Astrocyte of the spinal cord (primary cell): ENCODE measurements around the gene SUMO1.

Experiments used
- DNase-seq: peaks from one replicate; pipeline ENCODE4 v3.0.0; 2011; ENCODE audit warnings: low read depth, low spot score
- H3K4me3 ChIP-seq: 2 replicates; pipeline ENCODE4 v1.5.1; 2011; ENCODE audit warnings: low read depth, mild to moderate bottlenecking, low read length, moderate library complexity
- in situ Hi-C: cut with HindIII; loops from 2 replicates; pipeline ENCODE4 v1.10.0; 2017; ENCODE audit warnings: low sequenced_read_pairs
- TF ChIP-seq, protein P1 (sequence below): IDR thresholded peaks from 2 replicates; pipeline ENCODE4 v1.5.1; 2012; ENCODE audit warnings: low read depth, mild to moderate bottlenecking, low read length, inconsistent platforms

SUMO1 gene

DNA sequence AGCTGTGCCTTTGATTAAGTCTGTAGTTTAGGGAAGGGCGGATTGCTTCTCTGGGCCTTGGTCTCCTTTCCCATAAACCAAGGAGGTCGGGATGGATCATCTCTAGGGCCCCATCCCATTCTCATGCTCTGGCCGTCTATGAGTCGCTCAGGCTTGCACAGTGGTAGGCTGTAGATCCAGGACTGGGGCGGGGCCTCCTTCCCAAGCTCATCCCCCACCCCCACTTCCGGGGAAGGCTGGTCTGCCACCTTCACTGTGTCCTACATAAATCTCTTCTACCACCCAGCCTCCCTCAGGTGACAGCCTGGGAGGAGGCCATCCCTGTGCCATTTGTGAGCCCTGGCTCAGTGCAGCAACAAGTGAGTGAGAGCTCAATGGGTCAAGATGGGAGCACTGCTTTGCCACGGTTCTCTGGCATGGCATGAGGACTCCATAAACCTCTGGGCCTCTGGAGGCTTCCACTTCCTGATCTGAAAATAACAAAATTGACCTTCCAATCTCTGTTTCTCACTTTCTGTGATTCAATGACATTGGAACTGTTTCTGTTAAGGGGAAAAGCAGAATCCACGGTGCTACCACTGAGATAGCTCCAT, 68.5 kb downstream of the SUMO1 start:
- TF ChIP-seq, protein P1, sequence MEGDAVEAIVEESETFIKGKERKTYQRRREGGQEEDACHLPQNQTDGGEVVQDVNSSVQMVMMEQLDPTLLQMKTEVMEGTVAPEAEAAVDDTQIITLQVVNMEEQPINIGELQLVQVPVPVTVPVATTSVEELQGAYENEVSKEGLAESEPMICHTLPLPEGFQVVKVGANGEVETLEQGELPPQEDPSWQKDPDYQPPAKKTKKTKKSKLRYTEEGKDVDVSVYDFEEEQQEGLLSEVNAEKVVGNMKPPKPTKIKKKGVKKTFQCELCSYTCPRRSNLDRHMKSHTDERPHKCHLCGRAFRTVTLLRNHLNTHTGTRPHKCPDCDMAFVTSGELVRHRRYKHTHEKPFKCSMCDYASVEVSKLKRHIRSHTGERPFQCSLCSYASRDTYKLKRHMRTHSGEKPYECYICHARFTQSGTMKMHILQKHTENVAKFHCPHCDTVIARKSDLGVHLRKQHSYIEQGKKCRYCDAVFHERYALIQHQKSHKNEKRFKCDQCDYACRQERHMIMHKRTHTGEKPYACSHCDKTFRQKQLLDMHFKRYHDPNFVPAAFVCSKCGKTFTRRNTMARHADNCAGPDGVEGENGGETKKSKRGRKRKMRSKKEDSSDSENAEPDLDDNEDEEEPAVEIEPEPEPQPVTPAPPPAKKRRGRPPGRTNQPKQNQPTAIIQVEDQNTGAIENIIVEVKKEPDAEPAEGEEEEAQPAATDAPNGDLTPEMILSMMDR = no peak
- no peak for DNase-seq
- H3K4me3 ChIP-seq = no peak overlapping the region
- in situ Hi-C loops = no loop called here

DNA sequence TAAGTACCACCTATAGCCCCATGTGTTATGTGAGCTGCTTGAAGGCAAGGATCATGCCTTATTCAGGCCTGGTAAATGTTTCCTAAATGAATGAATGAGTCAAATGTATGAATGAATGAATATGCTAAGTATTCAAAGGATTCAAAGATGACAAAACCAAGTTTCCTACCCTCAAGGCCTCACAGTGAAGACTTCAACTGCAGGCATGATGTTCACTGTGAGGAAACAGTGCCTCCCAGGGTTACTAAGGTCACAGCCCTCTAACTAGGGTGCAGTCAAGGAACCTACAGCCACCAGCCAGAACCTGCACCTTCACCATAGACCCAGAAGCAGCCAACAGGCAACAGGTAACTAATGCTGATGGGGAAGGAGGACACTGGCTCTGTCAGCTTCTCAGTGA, 69.3 kb downstream of the SUMO1 start:
- H3K4me3 ChIP-seq = no peak overlapping the region
- in situ Hi-C loops = no loop called here
- DNase-seq = no peak
- TF ChIP-seq, protein P1 = no peak

DNA sequence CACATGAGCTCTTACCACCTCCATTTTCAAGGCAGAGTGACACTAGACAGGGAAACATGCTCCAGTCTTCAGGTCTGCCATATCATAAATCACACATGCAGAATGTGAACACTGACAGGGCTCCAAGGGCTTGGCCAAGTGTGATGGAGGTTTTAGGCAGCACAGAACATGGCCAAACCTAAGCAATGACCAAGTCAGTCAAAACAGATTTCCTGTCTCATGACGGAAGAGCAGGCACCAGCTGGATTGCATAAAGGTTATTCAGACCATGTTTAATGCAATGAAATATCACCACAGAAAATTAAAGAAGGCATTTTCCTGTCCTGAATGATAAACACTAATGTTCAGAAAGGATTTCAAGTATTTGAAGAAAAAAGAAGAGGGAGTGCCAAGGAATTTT, 72.5 kb downstream of the SUMO1 start:
- no peak overlapping the region for H3K4me3 ChIP-seq
- TF ChIP-seq, protein P1 = no peak
- in situ Hi-C loops = no loop called here
- DNase-seq = no peak

DNA sequence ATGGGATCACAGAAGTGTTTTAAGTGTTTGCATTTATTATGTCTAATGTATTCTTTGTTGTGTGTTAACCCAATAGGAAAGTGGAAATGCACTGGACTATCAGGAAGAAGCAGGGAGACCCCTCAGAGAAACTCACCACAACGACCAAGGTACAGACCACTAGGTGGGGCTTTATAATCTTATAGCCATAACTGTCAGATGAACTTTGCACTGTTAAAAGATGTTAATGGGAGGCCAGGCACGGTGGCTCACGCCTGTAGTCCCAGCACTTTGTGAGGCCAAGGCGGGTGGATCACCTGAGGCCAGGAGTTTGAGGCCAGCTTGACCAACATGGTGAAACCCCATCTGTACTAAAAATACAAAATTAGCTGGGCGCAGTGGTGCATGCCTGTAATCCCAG, 73.2 kb downstream of the SUMO1 start:
- no peak overlapping the region for H3K4me3 ChIP-seq
- in situ Hi-C loops = no loop called here
- TF ChIP-seq, protein P1 = no peak
- DNase-seq = no peak

DNA sequence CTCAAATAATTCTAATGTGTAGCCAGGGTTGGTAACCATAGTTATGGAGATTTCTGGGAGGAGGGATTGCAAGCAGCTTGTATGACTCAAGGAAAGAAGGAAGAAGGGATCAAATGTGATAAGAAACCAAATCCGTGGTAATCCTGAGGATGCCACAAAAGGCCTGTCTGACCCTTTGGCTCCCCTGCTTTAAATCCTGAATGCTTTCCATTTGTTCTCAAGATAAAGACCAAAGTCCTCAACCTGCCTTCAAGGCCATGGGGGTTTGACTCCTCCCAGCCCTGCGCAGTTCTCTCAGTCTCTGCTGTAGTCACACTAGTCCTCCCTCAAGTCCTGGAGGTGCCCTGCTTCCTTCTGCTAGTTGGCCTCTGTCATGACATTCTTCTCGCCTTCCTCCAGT, 74.0 kb downstream of the SUMO1 start:
- no peak overlapping the region for H3K4me3 ChIP-seq
- TF ChIP-seq, protein P1 = no peak
- in situ Hi-C loops = no loop called here
- DNase-seq = no peak

DNA sequence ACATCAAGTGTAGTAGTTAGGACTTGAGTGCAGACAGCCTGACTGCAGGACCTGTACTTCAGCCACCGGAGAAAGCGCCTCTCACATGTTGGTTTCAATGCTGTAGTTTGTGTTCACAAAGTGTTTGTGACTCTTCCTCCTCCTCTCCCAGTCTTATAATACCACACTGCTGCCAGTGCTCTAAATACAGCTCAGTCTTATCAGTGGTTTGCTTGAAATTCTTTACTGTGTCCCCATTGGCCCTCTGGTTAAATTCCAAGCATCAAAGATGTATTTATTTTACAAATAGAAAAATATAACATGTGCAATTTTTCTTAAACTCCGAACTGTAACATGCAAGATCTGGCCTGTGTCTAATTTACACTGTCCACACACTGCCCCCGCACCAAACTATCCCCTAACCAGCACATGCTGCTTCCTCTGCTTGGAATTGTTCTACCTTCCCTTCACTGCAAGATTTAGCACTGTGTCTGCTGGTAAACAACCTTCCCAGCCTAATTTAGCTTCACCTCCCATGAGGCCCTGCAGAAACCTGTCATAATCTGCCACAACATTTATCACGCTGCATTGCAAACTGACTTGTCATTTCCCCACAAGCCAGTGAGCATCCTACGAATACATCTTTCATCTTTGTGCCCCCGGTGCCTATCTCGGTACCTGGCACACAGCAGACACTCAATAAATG, 77.1 kb downstream of the SUMO1 start:
- H3K4me3 ChIP-seq = no peak overlapping the region
- TF ChIP-seq, protein P1 = no peak
- DNase-seq = no peak
- in situ Hi-C loops = no loop called here
